Thymus (tissue), 11 donors: Measurements from ENCODE around the gene UBE3D. TPM values are rescaled to one million over a fixed set of nuclear protein-coding genes. Genes with fewer than 3 reads are reported as not detected.
"Not testable (repeated sequence)": the region's sequence is repeated elsewhere in the genome, so short reads cannot be mapped to it uniquely, and the experiment has no call there.

Experiments
- DNase-seq, 9 donors: peaks; one replicate each; pipeline ENCODE4 v3.0.0-alpha.2; 2013; ENCODE audit warnings: low spot score in 9 of 9, low read depth in 6 of 9, missing footprints in 1 of 9
- H3K27ac ChIP-seq, 2 donors: one replicate each; pipeline ENCODE4 v1.5.1; 2013; ENCODE audit warnings: control low read depth in 1 of 2, low read depth in 1 of 2, low read length in 1 of 2, mild to moderate bottlenecking in 1 of 2, moderate library complexity in 1 of 2
- H3K27me3 ChIP-seq, 2 donors: one replicate each; pipeline ENCODE4 v1.5.1; 2013; ENCODE audit warnings: low read length in 1 of 2; ENCODE audit not compliant: control insufficient read depth in 2 of 2, insufficient read depth in 1 of 2
- H3K36me3 ChIP-seq, 2 donors: one replicate each; pipeline ENCODE4 v1.5.1; 2013; ENCODE audit warnings: low read length in 1 of 2, mild to moderate bottlenecking in 1 of 2, moderate library complexity in 1 of 2; ENCODE audit not compliant: control insufficient read depth in 2 of 2, insufficient read depth in 2 of 2
- H3K4me1 ChIP-seq, 2 donors: one replicate each; pipeline ENCODE4 v1.5.1; 2013; ENCODE audit warnings: low read length in 2 of 2; ENCODE audit not compliant: control insufficient read depth in 2 of 2, insufficient read depth in 2 of 2
- H3K4me3 ChIP-seq, 2 donors: one replicate each; pipeline ENCODE4 v1.5.1; 2013; ENCODE audit warnings: low read length in 2 of 2, control low read depth in 1 of 2, mild to moderate bottlenecking in 1 of 2
- H3K9me3 ChIP-seq, 2 donors: one replicate each; pipeline ENCODE4 v1.5.1; 2013; ENCODE audit warnings: low read length in 1 of 2, mild to moderate bottlenecking in 1 of 2; ENCODE audit not compliant: control insufficient read depth in 2 of 2, insufficient read depth in 1 of 2
- WGBS: extraction: QIAGEN DNeasy Blood & Tissue Kit; methylation state at CpG from one replicate; pipeline ENCODE4 v1.1.7; 2013; 5-methylcytosine and 5-hydroxymethylcytosine counted together
- polyA plus RNA-seq: library from polyadenylated mRNA; stranded (reverse); fragments of 200-250 nt; gene quantifications from one replicate; pipeline ENCODE4 v1.2.3, GENCODE V29; 2013
- total RNA-seq: library from RNA; stranded (reverse); fragments of 120-200 nt; gene quantifications from one replicate; pipeline ENCODE4 v1.2.4, GENCODE V29; 2013
- donor health status: healthy.

The UBE3D gene
- total and polyA plus RNA-seq, 2 donors = 7.0 to 8.2 TPM

DNA sequence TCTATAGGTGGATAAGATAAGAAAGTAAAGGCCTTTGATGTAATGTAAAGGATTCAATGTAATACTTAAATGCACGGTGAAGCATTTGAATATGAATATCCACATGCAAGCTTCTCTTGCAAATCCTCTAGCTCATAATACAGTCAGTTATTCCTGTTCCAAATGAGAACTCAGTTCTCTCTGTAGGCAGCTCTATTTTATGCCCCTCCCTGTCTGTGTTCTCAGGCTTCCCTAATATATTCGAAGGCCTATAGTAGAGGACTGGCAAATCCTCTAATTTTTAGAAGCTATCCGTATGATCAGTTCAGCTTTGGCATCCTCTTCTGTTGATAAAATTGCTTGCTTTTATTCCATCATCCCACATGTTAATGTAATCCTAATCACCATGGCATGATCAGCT lies 200.2 kb downstream of the UBE3D start:
- Histone ChIP-seq H3K4me1 (no peaks in the 10 kb centered on the region), H3K4me3 (no peak overlapping the region), H3K27ac (no peak overlapping the region), H3K27me3 (no peaks in the 10 kb centered on the region), H3K9me3 (no peaks in the 10 kb centered on the region), H3K36me3 (no peaks in the 10 kb centered on the region)
- WGBS = 90% methylated on average over 3 of the region's 3 CpGs
- DNase-seq = no peak

DNA sequence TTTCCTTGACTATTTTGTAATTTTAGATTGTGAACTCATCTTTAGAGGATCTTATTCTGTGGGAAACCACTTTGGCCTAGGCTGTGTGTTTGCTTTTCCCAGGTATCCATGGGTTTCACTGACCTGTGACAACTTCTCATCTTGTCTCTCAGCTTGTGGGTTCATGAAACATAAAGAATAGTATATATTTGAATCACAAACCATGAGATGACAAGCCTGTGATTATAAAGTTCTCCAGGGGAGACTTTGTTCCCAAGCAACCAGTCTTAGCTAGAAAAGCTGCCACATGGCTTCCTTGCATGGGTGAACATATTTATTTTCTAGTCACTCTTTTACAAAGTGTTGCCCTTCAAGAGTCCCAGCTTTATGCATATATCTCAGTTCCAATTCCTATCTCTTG lies 201.9 kb downstream of the UBE3D start:
- Histone ChIP-seq H3K27ac (no peak overlapping the region), H3K9me3 (no peaks in the 10 kb centered on the region), H3K4me1 (no peaks in the 10 kb centered on the region), H3K27me3 (no peaks in the 10 kb centered on the region), H3K36me3 (no peaks in the 10 kb centered on the region), H3K4me3 (no peak overlapping the region)
- DNase-seq = no peak

DNA sequence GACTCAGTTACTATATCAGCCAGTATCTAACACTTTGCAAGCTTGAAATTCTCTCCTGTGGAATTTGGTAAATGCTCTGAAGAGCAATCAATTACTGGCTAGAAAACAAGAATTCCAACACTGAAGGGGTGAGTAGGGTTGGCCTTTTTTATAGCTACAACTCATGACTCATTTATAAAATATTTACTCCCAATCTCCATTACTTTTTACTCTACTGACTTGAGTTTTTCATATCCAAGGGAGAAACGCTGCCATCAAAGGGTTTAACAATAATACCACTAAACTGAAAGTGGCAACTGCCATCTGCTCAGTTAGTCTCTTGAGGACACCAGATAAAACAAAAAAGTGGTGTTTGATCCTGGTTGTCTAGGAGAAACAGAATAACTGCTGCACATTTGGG lies 203.1 kb downstream of the UBE3D start:
- 47% methylated on average over 1 of the region's 1 CpG for WGBS
- no peak overlapping the region for H3K27ac ChIP-seq
- no peak for DNase-seq
- H3K4me1 ChIP-seq = no peaks in the 10 kb centered on the region
- no peak overlapping the region for H3K4me3 ChIP-seq
- no peaks in the 10 kb centered on the region for H3K9me3 ChIP-seq
- H3K36me3 ChIP-seq = no peaks in the 10 kb centered on the region
- H3K27me3 ChIP-seq = no peaks in the 10 kb centered on the region

DNA sequence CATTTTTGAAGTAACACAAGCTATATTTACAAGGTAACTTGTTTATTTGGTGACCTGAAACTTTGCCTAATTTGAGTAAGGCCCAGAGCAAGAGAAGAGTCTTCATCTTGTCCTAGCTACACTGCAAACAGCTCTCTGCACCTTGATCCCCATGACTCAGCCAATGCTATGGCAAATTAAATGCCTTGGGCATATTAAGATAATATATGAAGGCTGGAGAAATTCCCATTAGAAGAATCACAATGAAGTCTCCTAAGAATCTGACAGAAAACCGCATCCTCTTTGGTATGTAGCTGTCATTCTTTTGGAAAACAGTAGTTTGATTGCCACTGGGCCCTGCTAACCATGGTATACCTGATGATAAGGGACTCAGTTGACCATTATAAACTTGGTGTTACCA lies 204.5 kb downstream of the UBE3D start:
- Histone ChIP-seq H3K4me1 (no peaks in the 10 kb centered on the region), H3K27ac (no peak overlapping the region), H3K36me3 (no peaks in the 10 kb centered on the region), H3K9me3 (no peaks in the 10 kb centered on the region), H3K4me3 (no peak overlapping the region), H3K27me3 (no peaks in the 10 kb centered on the region)
- no peak for DNase-seq
- 97% methylated on average over 1 of the region's 1 CpG for whole genome bisulfite sequencing

DNA sequence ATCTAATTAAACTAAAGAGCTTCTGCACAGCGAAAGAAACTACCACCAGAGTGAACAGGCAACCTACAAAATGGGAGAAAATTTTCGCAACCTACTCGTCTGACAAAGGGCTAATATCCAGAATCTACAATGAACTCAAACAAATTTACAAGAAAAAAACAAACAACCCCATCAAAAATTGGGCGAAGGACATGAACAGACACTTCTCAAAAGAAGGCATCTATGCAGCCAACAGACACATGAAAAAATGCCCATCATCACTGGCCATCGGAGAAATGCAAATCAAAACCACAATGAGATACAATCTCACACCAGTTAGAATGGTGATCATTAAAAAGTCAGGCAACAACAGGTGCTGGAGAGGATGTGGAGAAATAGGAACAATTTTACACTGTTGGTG lies 209.6 kb downstream of the UBE3D start:
- not testable (repeated sequence) for H3K4me1 ChIP-seq, H3K4me3 ChIP-seq, DNase-seq, H3K27ac ChIP-seq, H3K36me3 ChIP-seq, H3K9me3 ChIP-seq, H3K27me3 ChIP-seq
- 89% methylated on average over 5 of the region's 5 CpGs for WGBS

DNA sequence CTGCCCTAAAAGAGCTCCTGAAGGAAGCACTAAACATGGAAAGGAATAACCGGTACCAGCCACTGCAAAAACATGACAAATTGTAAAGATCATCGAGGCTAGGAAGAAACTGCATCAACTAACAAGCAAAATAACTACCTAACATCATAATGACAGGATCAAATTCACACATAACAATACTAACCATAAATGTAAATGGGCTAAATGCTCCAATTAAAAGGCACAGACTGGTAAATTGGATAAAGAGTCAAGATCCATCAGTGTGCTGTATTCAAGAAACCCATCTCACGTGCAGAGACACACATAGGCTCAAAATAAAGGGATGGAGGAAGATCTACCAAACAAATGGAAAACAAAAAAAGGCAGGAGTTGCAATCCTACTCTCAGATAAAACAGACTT lies 212.7 kb downstream of the UBE3D start:
- not testable (repeated sequence) for DNase-seq, H3K4me3 ChIP-seq, H3K27ac ChIP-seq, H3K9me3 ChIP-seq, H3K27me3 ChIP-seq, H3K36me3 ChIP-seq, H3K4me1 ChIP-seq
- WGBS = 89% methylated on average over 3 of the region's 3 CpGs

DNA sequence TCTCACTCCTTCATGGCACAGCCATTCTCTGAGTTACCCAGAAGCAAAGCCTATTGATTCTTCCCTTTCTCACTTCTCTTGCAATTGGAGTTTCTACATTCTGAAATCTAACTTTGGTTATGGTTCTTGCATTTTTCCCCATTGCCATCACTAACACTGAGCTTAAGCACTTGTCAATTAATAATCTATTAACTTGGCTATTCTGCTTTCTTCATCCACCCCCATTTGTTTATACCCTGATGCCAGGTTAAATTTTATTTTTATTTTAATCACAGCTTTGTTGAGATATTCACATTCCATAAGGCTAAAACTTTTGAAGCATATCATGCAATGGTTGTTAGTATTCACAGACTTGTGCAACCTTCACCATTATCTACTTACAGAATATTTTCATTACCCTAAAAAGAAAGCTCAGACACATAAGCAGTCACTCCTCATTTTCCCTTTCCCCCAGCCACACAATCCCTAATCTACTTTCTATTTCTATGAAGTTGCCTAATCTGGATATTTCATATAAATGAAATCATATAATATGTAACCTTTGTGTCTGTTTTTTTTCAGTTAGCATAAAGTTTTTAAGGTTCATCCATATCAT lies 222.3 kb downstream of the UBE3D start:
- H3K27ac ChIP-seq = no peak overlapping the region
- no peak for DNase-seq
- H3K4me1 ChIP-seq = no peaks in the 10 kb centered on the region
- no peaks in the 10 kb centered on the region for H3K36me3 ChIP-seq
- H3K27me3 ChIP-seq = no peaks in the 10 kb centered on the region
- H3K4me3 ChIP-seq = no peak overlapping the region
- H3K9me3 ChIP-seq = no peaks in the 10 kb centered on the region

DNA sequence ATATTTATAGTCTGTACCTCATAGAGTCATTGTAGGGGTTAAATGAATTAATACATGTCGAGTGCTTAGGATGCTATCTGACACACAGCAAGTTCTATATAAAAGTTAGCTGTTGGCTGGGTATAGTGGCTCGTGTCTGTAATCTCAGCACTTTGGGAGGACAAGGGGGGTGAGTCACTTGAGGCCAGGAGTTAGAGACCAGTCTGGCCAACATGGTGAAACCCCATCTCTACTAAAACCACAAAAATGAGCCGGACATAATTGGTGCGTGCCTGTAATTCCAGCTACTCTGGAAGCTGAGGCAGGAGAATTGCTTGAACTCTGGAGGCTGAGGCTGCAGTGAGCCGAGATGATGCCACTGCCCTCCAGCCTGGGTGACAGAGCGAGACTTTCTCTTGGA lies 222.9 kb downstream of the UBE3D start:
- H3K36me3 ChIP-seq = no peaks in the 10 kb centered on the region
- no peak for DNase-seq
- H3K9me3 ChIP-seq = no peaks in the 10 kb centered on the region
- no peaks in the 10 kb centered on the region for H3K27me3 ChIP-seq
- no peaks in the 10 kb centered on the region for H3K4me1 ChIP-seq
- no peak overlapping the region for H3K27ac ChIP-seq
- H3K4me3 ChIP-seq = no peak overlapping the region
- 91% methylated on average over 6 of the region's 6 CpGs for WGBS
